GM12891 (cell line): ENCODE results near the gene FOXD1.

Experiments used
- PAX5 ChIP-seq: IDR thresholded peaks from 2 replicates; pipeline ENCODE4 v1.6.1; 2011; ENCODE audit warnings: low read length, moderate library complexity, mild to moderate bottlenecking; ENCODE audit not compliant: insufficient read depth, severe bottlenecking
- POLR2A ChIP-seq: IDR thresholded peaks from 2 replicates; pipeline ENCODE4 v1.6.1; 2011; ENCODE audit warnings: low read depth, low read length, control low read depth
- POLR2AphosphoS5 ChIP-seq: IDR thresholded peaks from 2 replicates; pipeline ENCODE4 v1.6.1; 2011; ENCODE audit warnings: low read depth, low read length, control low read depth
- POU2F2 ChIP-seq: IDR thresholded peaks from 2 replicates; pipeline ENCODE4 v1.6.1; 2011; ENCODE audit warnings: low read depth, mild to moderate bottlenecking, control low read depth, low read length, moderate library complexity
- SPI1 ChIP-seq: IDR thresholded peaks from 2 replicates; pipeline ENCODE4 v1.6.1; 2011; ENCODE audit warnings: low read depth, low read length, control low read depth
- TAF1 ChIP-seq: IDR thresholded peaks from 2 replicates; pipeline ENCODE4 v1.6.1; 2011; ENCODE audit warnings: low read depth, low read length, control low read depth

GRCh38 chr5:73482383-73483136, 34.0 kb upstream of the FOXD1 start:
- TF ChIP-seq POLR2A, result no peak
- no peak for TF ChIP-seq POLR2AphosphoS5
- no peak for TF ChIP-seq TAF1
- TF ChIP-seq PAX5, result no peak
- TF ChIP-seq SPI1, result no peak
- TF ChIP-seq POU2F2, result no peak
